Stromal cell of bone marrow (primary cell): ENCODE results near the gene KCNB1.
A peak's percentile ranks its signal among the peaks of the same experiment; 100 is the strongest.

ENCODE experiments used
- DNase-seq: peaks from one replicate; pipeline ENCODE4 v3.0.0-alpha.2; 2012; ENCODE audit warnings: low read depth

The KCNB1 gene

DNA sequence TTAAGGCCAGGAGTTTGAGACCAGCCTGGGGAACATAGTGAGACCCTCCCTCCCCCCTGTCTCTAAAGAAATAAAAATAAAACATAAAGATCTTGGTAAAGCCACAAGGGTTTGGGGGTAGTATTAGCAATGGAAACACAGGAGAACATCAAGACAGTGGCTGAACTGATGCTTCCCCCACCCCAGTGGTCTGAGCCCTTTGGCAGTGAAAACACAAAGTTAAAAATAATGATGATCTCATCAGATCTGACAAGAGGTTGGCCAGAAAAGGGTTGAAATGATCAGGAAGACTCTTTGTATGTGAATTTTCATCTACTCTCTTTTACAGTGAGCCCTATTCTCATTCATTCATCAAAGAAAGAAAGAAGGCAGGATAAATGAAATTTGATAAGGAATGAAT lies 93.7 kb downstream of the KCNB1 start:
- DNase-seq, result no peak

DNA sequence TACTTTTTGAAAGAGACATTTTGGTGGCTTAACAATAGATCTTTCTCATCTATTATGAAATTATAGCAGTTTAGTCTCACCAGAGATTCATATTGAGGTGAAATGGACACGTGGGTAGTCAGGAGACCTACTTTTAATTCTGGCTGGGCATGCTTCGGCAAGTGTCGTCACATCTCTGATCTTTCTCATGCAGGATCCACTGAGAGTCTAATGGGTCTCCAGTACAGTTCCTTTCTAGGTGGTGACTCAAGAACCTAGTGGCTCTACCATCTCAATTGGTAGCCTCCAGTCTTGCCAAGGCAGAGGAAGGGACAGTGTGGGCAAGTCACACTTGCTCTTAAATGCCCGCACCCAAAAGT lies 94.9 kb downstream of the KCNB1 start:
- no peak for DNase-seq

DNA sequence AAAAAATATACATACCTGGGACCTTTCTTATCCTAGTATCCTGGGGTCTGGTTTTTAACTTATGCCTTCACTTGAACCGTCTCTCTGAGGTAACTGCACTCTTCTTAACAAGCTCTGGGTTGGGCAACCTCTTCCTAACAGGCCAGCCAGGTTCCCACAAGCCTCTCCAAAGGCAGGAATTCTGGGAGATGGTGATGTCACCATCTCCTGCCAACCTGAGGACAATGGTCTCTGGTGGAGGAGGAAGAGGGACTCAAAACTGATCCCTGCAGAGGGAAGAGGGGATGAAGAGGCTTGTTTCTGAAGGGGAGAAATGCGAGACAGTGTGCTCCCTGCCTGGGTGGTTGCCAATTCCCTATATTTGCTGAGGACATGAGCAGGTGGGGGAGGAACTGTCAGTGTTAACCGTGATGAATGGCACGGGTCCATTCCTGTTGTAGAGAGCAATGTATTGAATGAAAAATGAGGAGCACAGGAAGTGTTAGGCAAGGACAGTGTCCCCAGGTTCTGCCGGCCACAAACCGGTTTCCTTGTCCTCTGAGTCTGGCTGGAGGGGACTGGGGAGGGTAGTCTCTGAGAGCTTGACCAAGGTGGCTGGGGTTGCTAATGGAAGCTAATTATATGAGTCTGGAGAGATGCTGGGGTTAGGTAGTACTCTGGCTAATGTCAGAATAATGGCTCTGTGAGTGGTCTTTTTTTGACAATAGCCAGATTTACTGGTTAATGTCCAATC lies 95.5 kb downstream of the KCNB1 start:
- no peak for DNase-seq

DNA sequence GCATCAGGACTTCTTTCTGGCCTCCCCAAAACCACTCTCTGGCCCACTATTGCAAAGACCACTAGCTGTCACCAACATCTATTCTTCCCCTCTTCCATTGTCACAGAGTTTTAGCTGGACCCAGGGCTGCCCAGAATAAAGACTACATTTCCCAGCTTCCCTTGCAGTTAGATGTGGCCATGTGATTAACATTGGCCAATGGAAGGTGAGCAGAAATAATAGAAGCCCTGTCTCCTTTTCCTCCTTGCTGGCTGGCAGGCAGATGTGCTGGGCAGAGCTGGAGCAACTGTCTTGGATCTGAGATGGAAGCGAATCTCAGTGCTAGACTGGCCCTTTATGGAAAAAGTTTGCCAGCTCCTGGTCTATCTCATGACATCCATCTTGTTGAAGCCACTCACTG lies 97.0 kb downstream of the KCNB1 start:
- DNase-seq, result no peak

DNA sequence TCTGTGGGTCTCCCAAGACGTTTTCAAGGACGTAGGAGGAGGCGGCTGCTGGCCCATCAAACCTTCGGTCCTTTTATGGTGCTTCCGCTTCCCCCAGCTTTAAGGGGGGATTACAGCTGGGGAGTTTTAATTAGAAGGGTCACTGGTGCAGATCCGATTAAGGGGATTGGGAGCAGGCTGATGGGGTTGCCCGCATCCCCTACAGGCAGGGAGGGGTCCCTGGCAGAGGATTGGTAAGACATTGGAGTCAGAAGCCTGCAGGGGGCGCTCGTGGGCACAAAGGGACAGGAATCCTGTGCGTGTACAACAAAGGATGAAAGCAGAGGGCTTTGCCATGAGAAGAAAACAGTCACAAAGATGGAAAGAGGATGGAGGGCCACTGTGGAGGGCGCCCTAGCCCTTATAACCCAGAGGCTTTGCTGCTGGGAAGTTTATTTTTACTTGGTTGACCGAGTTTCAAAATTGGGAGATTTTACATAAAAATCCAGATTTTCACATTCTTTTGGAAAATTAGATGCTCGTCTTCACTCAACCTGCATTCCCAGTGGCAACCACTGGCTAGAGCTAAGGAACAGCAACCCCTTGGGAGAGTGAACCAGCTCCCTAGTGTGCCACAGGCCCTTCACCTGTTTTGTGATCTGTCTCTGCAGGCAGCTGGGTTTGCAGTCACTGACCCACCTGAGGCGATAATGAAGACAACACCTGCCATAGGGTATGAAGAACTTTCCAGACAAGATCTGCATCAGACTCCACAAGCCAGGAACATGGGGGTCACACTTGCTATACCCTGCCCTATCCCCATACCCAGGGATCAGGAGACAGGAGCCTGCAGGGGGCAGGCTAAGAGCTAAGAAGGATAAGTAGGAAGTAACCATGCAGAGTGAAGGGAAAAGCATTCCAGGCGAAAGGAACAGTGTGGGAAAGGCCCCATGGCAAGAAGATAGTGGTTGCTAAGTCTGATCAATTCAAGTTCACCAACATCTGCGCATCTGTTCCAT lies 97.7 kb downstream of the KCNB1 start:
- DNase-seq, result peak; percentile 36

DNA sequence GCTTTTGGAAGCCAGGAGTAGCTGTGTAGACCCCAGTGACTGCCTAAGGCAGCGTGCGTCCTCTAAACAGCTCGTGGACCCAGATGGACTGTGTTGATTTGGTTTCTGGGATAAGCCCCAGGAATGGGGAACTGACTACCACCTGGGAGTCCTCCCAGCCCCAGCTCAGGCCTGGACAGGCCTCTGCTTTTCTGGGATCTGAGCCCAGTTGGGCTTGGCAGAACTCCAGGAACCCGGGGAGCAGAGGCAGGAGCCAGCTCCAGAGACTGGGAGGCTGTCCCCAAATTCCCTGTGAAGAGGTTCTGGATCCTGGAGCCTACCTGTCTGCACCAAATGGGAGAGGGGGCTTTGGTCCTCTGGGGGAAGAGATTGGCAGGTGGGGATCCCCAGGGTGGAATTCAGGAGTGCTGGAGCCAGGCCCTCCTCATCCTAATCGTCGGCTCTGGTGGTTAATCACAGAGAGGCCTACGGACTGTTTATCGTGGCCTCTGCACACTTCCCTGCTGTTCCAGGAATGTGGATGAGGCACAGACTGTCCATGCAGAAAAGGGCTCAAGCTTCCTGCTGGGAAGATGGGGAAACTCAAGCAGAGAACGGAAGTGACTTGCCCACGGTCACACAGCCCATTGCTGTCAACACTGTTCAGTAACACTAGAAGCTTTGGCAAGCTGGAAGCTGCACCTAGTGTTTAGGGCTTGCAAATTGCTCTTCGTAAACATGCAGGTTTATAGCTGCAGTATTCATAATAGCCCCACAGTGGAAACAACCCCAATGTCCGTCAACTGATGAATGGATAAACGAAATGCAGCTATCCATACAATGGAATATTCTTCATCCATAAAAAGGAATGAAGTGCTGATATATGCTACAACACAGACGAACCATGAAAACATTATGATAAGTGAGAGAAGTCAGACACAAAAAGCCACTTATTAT lies 100.6 kb downstream of the KCNB1 start:
- peak; percentile 22 for DNase-seq

DNA sequence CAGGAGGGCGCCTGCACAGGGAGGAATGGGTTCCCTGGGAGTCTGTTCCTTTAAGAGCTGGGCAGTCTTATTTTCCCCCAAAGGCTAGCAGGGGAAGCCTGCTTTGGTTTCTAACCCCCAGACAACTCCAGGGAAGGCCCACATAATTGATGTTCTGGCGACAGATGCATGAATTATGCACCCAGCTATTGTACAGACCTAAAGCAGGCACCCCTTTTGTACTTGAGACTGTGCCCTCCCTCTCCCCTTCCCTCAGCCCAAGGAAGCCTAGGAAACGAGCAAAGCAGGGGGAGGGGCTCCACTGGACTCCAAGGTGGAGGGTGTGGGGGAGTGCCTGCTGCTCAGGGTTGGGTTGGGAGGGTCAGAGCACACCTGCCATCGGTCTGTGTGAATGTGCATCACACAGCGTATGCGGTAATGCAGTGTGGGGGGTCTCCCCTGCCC lies 102.1 kb downstream of the KCNB1 start:
- no peak for DNase-seq

DNA sequence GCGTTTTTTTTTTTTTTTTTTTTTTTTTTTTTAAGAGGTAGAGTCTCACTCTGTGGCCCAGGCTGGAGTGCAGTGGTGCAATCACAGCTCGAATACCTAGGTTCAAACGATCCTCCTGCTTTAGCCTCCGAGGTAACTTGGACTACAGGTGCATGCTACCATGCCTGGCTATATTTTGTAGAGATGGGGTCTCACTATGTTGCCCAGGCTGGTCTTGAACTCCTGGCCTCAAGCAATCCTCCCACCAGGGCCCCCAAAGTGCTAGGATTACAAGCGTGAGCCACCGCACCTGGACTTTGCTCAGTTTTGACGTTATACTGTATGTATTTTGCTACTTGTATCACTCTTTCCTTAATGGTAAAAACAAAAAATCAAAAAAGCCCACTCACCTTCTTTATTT lies 103.1 kb downstream of the KCNB1 start:
- DNase-seq, result no peak

DNA sequence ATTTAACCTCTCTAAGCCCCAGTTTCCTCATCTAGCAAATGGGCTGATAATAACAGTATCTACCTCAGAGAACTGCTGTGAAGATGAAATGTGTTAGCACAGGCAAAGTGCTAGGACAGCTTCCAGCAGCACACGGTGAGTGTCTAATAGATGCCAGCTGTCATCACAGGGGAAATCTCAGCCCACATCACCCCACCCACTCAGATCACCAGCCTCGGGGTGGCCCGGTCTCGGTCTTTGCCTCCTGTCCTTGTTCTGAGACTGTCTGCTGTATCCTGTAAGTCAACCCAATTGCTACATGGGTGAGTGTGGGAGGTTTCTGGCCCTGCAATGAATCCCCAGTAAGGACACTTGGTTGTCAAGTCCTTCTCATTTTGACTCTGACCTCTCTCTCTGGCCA lies 105.1 kb downstream of the KCNB1 start:
- no peak for DNase-seq

DNA sequence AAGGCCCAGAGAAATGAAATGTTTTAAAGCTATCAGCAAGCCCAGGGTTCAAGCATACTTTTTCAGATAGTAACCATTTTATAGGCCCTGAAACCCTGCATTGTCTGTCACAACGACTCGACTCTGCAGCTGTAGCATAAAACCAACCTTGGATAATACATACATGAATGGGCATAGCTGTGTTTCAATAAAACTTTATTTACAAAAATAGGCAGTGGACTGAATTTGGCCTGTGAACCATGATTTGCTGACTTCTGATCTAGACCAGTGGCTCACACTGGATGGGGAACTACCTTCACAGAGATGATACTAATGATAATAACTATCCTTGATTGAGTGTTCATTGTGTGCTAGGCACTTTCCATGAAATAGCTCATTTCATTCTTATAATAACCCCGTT lies 107.3 kb downstream of the KCNB1 start:
- no peak for DNase-seq

DNA sequence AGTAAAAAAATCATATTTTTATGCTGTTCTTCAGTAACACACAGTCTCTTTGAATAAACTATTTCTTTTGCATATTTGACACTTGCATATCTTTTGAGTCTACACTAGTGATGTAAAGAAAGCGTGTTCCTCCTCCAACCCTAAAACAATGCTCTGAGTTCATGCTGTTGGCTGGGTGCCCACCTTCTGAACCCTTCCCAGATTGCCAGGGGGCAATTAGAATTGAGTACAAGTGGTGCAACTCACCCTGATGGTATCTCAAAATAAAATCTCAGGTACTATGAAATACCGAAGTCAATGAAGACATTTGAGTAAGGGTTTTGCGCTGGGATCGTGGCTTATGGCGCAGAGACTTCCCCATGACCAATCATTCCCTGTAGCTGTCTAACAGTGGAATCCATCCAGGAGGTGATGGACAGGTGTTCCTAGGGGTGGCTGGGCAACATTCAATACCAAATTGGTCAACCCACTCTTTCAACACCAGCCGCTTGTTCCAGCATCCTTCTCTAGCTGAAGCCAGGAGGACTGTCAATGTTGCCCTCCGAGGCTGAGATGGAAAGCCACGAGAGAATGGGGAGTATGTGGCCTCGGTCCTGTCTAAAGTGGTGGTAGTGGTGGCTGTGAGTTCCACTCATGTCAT lies 110.3 kb downstream of the KCNB1 start:
- no peak for DNase-seq

DNA sequence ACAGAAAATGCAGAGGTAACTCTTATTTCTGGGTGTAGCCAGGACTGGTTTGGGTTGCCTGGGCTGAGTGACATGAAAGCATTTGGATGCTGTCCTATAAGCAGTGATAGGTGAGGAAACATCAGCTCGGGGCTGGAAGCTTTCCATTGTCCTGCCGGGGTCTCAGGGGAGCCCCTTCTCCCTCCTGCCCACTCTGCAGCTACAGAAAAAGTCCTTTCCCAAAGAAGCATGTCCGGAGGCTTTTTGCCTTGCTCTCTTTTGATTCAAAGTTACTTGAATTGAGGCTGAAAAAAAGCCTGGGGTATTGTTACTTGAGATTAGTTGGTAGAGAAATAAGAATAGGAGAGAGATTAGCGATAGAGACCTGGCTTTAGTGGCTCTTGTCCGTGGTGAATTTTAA lies 113.9 kb downstream of the KCNB1 start:
- DNase-seq, result no peak

DNA sequence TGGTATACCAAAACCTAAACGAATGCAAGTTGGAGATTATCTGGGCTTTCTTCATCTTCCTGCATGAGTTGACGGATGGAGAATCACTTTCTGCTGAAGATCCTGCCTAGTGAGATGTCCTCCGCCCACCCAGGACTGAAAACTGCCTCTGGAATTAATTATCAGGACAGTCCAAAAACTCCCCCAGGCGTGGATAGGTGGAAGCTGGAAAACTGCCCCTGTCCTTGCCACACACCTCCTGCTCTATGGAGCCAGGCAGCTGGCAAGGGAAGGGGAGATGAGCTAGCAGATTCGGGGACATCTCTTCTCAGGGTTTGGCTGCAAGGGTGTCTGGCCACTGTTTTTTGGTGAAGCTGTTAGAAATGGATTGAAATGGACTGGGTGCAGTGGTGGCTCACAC lies 115.4 kb downstream of the KCNB1 start:
- DNase-seq, result no peak

DNA sequence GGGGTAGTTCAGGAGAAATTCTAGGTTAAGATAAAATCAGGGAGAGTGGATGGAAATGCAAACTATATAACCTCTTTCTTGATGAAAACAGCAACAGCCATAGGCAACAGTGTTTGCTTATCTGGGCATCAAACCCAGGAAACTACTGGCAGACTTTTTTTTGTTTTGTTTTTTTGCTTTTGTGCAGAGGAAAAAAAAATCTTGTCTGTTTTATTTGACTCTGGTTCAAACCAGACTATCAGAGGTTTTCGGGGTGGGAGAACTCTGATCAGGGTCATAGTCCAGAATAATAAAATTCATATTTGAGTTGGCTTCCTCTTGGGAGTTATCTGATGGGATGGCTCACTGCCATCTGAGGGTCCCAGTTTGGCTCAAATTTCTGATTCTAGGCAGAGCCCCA lies 115.8 kb downstream of the KCNB1 start:
- DNase-seq, result no peak

DNA sequence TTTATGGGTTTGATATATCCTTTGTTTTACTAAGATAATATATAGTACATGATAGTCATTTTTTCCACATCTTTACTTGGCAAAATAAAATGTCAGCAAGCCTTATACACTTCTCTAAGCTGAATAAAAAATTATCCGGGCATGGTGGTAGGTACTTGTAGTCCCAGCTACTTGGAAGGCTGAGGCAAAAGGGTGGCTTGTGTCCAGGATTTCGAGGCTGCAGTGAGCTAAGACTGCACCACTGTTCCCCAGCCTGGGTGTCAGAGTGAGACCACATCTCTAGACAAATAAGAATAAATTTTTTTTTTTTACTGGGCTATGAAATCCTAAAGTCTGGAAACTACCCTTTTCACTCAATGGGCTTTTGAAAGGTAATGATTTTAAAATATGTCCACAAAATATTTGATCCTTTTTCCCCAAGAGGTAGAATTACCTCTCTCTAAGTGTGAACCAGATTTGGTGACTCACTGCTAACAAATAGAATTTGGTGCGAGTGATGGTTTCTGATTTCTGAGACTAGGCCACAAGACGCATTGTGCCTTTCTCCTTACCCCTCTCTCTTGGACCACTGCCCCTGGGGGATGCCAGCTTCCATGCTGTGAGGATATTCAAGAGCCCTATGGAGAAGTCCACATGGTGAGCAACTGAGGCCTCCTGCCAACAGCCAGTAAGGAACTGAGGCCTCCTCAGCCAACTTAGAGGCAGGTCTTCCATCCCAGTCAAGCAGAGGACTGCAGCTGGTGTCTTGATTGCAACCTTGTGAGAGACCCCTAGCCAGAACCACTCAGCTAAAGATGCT lies 120.4 kb downstream of the KCNB1 start:
- no peak for DNase-seq

DNA sequence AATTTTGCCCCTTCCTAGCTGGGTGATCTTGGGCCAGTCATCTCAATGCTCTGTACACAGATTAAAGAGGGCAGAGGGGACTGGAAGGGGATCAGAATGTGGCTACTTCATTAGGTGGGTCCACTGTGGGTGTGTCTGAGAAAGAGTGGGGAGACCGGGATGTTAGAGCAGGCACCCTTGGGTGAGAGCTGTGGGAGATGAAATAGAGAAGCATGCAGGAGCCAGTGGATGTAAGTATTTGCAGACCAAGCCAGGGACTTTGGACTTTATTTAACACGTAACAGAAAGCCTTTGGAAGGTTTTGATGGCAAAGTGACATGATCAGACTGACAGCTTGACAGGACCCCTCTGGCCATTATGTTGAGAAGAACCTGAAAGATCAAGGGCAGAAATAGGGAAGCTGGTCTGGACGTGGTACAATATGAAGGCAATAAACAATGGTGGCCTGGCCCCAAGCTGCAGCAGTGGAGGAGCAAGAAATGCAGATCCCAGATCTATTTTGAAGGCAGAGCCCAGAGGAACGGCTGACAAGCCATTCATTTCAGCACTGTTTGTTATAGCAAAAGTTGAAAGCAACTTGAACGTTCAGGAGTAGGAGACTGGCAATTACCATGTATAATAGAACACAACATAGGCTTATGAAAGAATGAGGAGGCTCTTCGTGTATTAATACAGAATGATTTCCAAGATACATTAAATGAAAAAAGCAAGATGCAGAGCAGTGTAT lies 122.1 kb downstream of the KCNB1 start:
- DNase-seq, result no peak

DNA sequence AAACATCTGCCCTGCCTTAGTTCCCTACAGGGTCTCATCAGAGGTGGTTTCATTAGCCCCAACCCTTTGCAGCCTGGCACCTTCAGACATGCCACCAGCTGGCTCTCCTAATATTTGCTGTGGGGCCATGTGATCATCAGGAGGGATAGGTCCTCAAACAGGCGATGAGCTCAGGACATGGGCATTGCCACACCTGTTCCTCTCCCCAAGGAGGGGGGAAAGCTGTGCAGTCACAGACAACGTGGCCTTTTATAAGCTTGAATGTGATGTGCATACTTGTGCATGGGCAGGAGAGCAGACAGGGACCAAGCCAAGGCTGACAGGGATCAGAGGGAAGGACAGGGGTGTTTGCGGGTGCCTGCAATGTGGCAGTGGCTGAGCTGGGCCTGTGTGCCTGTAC lies 125.8 kb downstream of the KCNB1 start:
- DNase-seq, result no peak

DNA sequence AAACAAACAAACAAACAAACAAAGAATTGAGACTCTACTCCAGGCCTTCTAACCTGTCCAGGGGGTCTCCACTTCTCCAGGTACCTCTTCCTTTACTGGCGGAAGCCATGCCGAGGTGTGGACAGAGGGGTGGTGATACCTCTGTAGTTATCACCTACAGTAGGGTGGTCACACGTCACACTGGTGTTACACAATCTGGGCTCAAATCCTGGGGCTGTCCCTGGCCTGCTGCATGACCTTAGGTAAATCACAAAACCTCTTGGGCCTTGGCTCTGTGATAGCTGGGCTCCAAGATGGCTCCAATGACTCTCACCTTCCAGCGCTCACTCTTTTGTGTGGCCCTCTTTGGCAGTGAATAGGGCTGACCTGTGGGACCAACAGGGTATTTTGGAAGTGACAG lies 127.8 kb downstream of the KCNB1 start:
- no peak for DNase-seq

DNA sequence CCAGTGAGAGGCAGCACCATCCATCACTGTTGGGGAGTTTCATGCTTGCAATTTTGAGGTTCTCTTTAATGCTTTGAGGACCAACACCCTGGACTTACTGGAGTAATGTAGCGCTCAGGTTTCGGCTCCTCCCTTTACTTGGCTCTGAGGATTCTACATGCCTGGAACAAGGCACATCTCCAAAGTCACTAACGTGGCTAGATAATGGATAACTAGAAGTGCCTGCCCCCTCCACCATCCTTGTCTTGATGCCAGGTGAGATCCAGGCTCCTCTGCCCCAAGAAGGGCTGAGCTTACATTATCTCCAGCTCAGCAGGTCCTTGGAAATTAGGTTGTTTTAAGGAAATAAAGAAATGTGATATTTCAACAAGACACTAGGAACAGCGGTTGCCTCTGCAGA lies 129.1 kb downstream of the KCNB1 start:
- DNase-seq, result no peak

DNA sequence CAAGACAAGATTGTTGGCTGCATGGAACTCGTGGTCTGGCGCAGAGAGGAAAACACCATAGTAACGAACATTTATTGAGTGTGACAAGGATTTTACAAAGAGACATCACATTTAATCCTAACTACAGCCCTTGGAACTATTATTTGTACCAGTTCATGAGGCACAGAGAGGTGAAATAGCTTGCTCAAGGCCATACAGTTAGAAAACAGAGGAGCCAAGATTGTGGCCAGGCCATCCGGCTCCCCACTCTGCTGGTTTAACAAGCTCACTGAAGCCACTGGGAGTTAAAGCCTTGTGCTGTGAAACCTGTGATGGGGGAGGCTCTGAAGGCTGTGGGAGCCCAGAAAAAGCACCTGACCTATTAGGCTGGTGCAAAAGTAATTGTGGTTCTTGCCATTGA lies 129.7 kb downstream of the KCNB1 start:
- no peak for DNase-seq
